Transverse colon (tissue), 4 donors: Measurements from ENCODE around the gene CALHM4. TPM values are rescaled to one million over a fixed set of nuclear protein-coding genes. Genes with fewer than 3 reads are reported as not detected.

Experiments
- DNase-seq: peaks from one replicate; pipeline ENCODE4 v3.0.0-alpha.2; 2019
- H3K27ac ChIP-seq, 4 donors: fragments of 200-600 bp; sonication (generic); 2 replicates each; pipeline ENCODE4 v1.5.1; 2016 to 2018; ENCODE audit warnings: inconsistent platforms in 4 of 4
- H3K27me3 ChIP-seq: fragments of 200-600 bp; sonication (generic); 2 replicates; pipeline ENCODE4 v1.5.1; 2017; ENCODE audit warnings: inconsistent platforms
- H3K36me3 ChIP-seq, 4 donors: fragments of 200-600 bp; sonication (generic); 2 replicates each; pipeline ENCODE4 v1.5.1; 2017 to 2019; ENCODE audit warnings: inconsistent platforms in 4 of 4
- H3K4me1 ChIP-seq, 4 donors: fragments of 200-600 bp; sonication (generic); 2 replicates each; pipeline ENCODE4 v1.5.1; 2017 to 2020; ENCODE audit warnings: inconsistent platforms in 4 of 4
- H3K4me3 ChIP-seq, 4 donors: fragments of 200-600 bp; sonication (generic); 1 replicate in 1 of 4; 2 replicates in 3 of 4; pipeline versions ENCODE4 v1.5.1 to v1.6.1; 2017 to 2019; ENCODE audit warnings: inconsistent platforms in 4 of 4
- H3K9me3 ChIP-seq, 2 donors: fragments of 200-600 bp; sonication (generic); 2 replicates each; pipeline ENCODE4 v1.5.1; 2017 to 2019; ENCODE audit warnings: inconsistent platforms in 2 of 2
- CTCF ChIP-seq, 5 experiments: fragments of 200-600 bp in 3 of 5; fragments of 450-650 bp in 2 of 5; sonication (generic) in 3 of 5; IDR thresholded peaks; 1 replicate in 2 of 5; 2 replicates in 3 of 5; pipeline ENCODE4 v1.5.1; 2016 to 2017; ENCODE audit warnings: antibody characterized with exemption in 5 of 5, inconsistent platforms in 3 of 5, mild to moderate bottlenecking in 2 of 5, moderate library complexity in 1 of 5
- EP300 ChIP-seq: sonication (generic); formaldehyde crosslinking; IDR thresholded peaks from one replicate; pipeline ENCODE4 v1.6.1; 2017; ENCODE audit warnings: antibody characterized with exemption, low read depth
- POLR2A ChIP-seq: fragments of 450-650 bp; IDR thresholded peaks from one replicate; pipeline ENCODE4 v1.6.1; 2016; ENCODE audit warnings: antibody characterized with exemption, mild to moderate bottlenecking, moderate library complexity
- POLR2AphosphoS5 ChIP-seq, 3 donors: sonication (generic); formaldehyde crosslinking; IDR thresholded peaks; one replicate each; pipeline ENCODE4 v1.6.1; 2016; ENCODE audit warnings: antibody characterized with exemption in 3 of 3
- whole genome bisulfite sequencing, 2 donors: methylation state at CpG; one replicate each; pipeline ENCODE4 v1.1.5; 2018; ENCODE audit warnings: low coverage in 1 of 2; 5-methylcytosine and 5-hydroxymethylcytosine counted together
- in situ Hi-C, 4 donors: fragments of 200-750 bp; cut with MboI; loops; one replicate each; pipeline versions ENCODE4 v1.15.0 to v1.15.1; 2017; ENCODE audit warnings: low sequenced_read_pairs in 3 of 4, low pct_ligation_motif_present in 1 of 4, low pct_unique_long_range_greater_than_20kb in 1 of 4
- intact Hi-C: fragments of 100-400 bp; cut with DNase I; formaldehyde crosslinking; loops from one replicate; pipeline ENCODE4 v1.15.1; 2023; ENCODE audit warnings: low total_unique reads
- total RNA-seq, 4 donors: library from RNA; depleted of rRNA; stranded (reverse); fragments of >200 nt; gene quantifications; one replicate each; pipeline ENCODE4 v1.1.0, GENCODE V29; 2016

CALHM4 gene
- total RNA-seq, 4 donors from 2014 or later = not detected

DNA sequence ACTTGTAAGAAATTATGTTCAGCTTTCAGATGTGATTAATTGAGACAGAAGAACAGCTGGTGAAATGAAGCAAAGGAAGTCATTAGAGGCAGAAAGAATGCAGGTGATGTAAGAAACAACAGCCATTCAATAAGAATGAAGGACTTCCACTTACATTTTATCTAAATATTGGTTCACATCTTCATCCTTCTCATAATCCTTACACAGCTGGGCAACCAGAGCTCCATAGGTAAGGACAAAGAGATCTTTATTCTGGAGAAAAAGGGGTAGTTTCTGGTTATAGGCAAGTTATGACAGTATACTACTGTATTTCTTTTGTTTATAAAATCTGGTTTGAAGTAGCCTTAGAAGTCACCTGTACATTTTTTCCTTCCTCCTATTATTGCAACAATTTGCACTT lies 10.4 kb upstream of the CALHM4 start:
- in situ Hi-C loops = no loop called here

DNA sequence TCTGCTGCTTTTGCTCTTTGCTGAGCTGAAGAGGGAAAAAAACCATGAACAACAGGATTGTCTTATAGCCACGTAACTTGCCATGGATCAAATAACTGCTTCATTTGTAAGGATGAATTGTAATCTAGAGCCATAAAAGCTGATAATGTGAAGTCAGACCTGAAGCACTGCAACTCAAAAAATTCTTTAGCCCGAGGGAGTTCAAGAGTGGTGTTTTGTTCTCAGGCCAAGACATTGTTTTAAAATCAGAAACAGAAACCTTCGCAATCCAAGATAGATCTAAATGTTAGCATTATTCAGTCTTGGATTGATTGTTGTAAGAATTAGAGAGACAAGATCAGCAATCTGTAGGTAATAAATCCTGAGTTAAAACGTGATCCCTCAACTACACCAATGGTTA lies 7.9 kb upstream of the CALHM4 start, which contains the start of gene TRAPPC3L:
Gene TRAPPC3L (minus strand): TSS at position 34 of the 400 bp plus-strand sequence. CDS start 170 bp downstream, outside the sequence.
- DNase-seq = no peak
- intact Hi-C loops (no loop called here), in situ Hi-C loops (no loop called here)
- Histone ChIP-seq H3K4me1 (no peaks in the 10 kb centered on the region), H3K4me3 (no peak within 1 kb of the TSS), H3K9me3 (no peaks in the 10 kb centered on the region), H3K27me3 (peaks cover 26% of the 10 kb centered on the region), H3K36me3 (no peaks in the 10 kb centered on the region), H3K27ac (no peak within 1 kb of the TSS)
- TF ChIP-seq POLR2AphosphoS5 (IDR thresholded peaks at IDR 0.05) (no peak), EP300 (no peak), POLR2A (no peak), CTCF (IDR thresholded peaks at IDR 0.05) (no peak)
- 35 to 53% methylated on average over 3 to 4 of the region's 4 CpGs for WGBS, 2 donors

More for the DNA sequence above, 10.4 kb upstream of the CALHM4 start:
- Histone ChIP-seq H3K4me3 (no peak overlapping the region), H3K36me3 (no peaks in the 10 kb centered on the region), H3K4me1 (no peaks in the 10 kb centered on the region), H3K27ac (no peak overlapping the region), H3K9me3 (no peaks in the 10 kb centered on the region), H3K27me3 (peaks cover 24% of the 10 kb centered on the region)
- no peak for DNase-seq
- intact Hi-C loops = no loop called here
- TF ChIP-seq POLR2AphosphoS5 (IDR thresholded peaks at IDR 0.05) (no peak), CTCF (IDR thresholded peaks at IDR 0.05) (no peak), POLR2A (no peak), EP300 (no peak)

DNA sequence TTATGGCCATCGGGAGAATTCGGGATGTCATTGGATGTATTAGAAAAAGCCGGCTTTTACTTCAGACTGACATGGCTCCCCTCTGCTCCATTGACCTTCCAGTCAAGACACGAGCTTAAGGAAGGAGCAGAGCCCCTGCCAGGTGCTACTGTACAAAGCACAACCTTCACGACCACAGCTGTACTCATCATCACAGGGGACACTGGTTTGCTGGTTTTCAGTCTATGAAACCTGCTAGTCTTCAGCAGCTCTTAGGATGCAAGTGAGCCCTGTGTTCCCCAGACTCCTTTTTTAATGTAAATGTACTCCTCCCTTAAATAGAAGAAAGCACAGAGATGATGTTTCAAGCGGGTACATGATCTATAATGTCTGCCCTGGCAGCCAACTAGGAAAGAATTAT lies 6.2 kb upstream of the CALHM4 start:
- intact Hi-C loops = no loop called here
- Histone ChIP-seq H3K36me3 (no peaks in the 10 kb centered on the region), H3K27ac (no peak overlapping the region), H3K4me3 (no peak overlapping the region), H3K27me3 (peaks cover 28% of the 10 kb centered on the region), H3K9me3 (no peaks in the 10 kb centered on the region), H3K4me1 (no peaks in the 10 kb centered on the region)
- in situ Hi-C loops = no loop called here
- no peak for TF ChIP-seq CTCF (IDR thresholded peaks at IDR 0.05)
- no peak for TF ChIP-seq POLR2A
- no peak for TF ChIP-seq POLR2AphosphoS5 (IDR thresholded peaks at IDR 0.05)
- TF ChIP-seq EP300 = no peak
- 87 to 92% methylated on average over 4 to 6 of the region's 6 CpGs for WGBS, 2 donors
- DNase-seq = no peak

GRCh38 chr6:116550796-116551195 lies 2.8 kb upstream of the CALHM4 start:
- DNase-seq = no peak
- Histone ChIP-seq H3K4me1 (no peaks in the 10 kb centered on the region), H3K27me3 (peaks cover 26% of the 10 kb centered on the region), H3K36me3 (no peaks in the 10 kb centered on the region), H3K9me3 (no peaks in the 10 kb centered on the region), H3K4me3 (no peak overlapping the region), H3K27ac (no peak overlapping the region)
- TF ChIP-seq POLR2A (no peak), POLR2AphosphoS5 (IDR thresholded peaks at IDR 0.05) (no peak), CTCF (IDR thresholded peaks at IDR 0.05) (no peak), EP300 (no peak)
- in situ Hi-C loops (no loop called here), intact Hi-C loops (no loop called here)
- WGBS, 2 donors = 26 to 35% methylated on average over 3 to 4 of the region's 4 CpGs
